Measurements from ENCODE around the gene STOX2. TPM values are rescaled to one million over a fixed set of nuclear protein-coding genes. Genes with fewer than 3 reads are reported as not detected.
A peak's percentile ranks its signal among the peaks of the same experiment; 100 is the strongest.
"Not testable (repeated sequence)": the region's sequence is repeated elsewhere in the genome, so short reads cannot be mapped to it uniquely, and the experiment has no call there.

STOX2 gene
- total RNA-seq, 5 donors from 2014 or later (not counting 1 experiment from before 2014, with no cell fraction given): 0.22 to 0.50 TPM; not detected in 3

- peaks cover 0 to 4% of the 10 kb centered on the region in 2 experiments for H3K4me1 ChIP-seq (ENCODE audit: control insufficient read depth in 1 of 2, extremely low read depth in 1 of 2, insufficient read depth in 2 of 2, low read length in 2 of 2)
- DNase-seq (no peak), ATAC-seq (replicated peaks in 1 of 4) (no peak)
- H3K27me3 Mint-ChIP-seq: peaks cover 36 to 38% of the 10 kb centered on the region in 2 donors
- CTCF ChIA-PET: no interaction called here
- H3K36me3 Mint-ChIP-seq: no peaks in the 10 kb centered on the region
- no peak overlapping the region for H3K27ac ChIP-seq (ENCODE audit: low read length)
- H3K27ac Mint-ChIP-seq: no peak overlapping the region
- WGBS (ENCODE audit: insufficient coverage): 88% methylated on average over 4 of the region's 10 CpGs
- H3K4me1 Mint-ChIP-seq: peaks cover 5 to 11% (median 10%) of the 10 kb centered on the region in 3 donors
- peak overlapping the region in 1 of 3 donors; percentile 66 for H3K4me3 Mint-ChIP-seq
- H3K9me3 Mint-ChIP-seq: peaks cover 2 to 7% (median 2%) of the 10 kb centered on the region in 3 donors
- H3K27me3 ChIP-seq (replicated peaks in 1 of 2; ENCODE audit: control insufficient read depth in 2 of 2, extremely low read depth in 1 of 2, insufficient read depth in 2 of 2, low read length in 1 of 2): peaks cover 0 to 12% of the 10 kb centered on the region in 2 experiments
- H3K4me3 ChIP-seq (ENCODE audit: control insufficient read depth in 1 of 2, extremely low read depth in 1 of 2, low read length in 1 of 2): no peak overlapping the region
- POLR2A ChIA-PET: no interaction called here
- H3K9me3 ChIP-seq: peaks cover 4% of the 10 kb centered on the region
- H3K36me3 ChIP-seq (ENCODE audit: control insufficient read depth in 2 of 2, extremely low read depth in 1 of 2, insufficient read depth in 1 of 2, low read length in 1 of 2): no peaks in the 10 kb centered on the region
These were observed 136.0 kb downstream of the STOX2 start for GRCh38 chr4:184041156-184041555.

DNA sequence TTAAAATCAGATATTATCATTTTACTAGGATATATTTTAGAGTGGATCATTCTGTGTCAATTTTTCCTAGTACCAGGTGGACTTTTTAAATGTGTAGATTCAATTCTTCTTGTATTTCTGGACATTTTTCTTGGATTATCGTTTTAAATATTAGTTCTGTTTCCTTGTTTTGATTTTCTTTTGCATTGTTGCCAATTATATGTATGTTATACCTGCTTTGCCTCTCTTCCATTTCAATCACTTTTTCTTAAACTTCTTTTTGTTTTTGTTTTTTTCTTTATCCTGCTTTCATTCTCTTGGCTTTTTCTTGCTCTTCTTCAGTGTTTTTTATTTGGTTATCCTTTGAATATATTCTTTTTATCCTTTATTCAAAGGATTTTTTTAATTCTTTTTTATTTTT, 141.0 kb downstream of the STOX2 start:
- no peak overlapping the region for H3K4me3 Mint-ChIP-seq
- Histone ChIP-seq H3K9me3 (peaks cover 4% of the 10 kb centered on the region), H3K4me3 (ENCODE audit: control insufficient read depth in 1 of 2, extremely low read depth in 1 of 2, low read length in 1 of 2) (no peak overlapping the region), H3K27ac (ENCODE audit: low read length) (no peak overlapping the region), H3K27me3 (replicated peaks in 1 of 2; ENCODE audit: control insufficient read depth in 2 of 2, extremely low read depth in 1 of 2, insufficient read depth in 2 of 2, low read length in 1 of 2) (peaks cover 0 to 5% of the 10 kb centered on the region in 2 experiments), H3K36me3 (ENCODE audit: control insufficient read depth in 2 of 2, extremely low read depth in 1 of 2, insufficient read depth in 1 of 2, low read length in 1 of 2) (no peaks in the 10 kb centered on the region), H3K4me1 (ENCODE audit: control insufficient read depth in 1 of 2, extremely low read depth in 1 of 2, insufficient read depth in 2 of 2, low read length in 2 of 2) (no peaks in the 10 kb centered on the region)
- no peaks in the 10 kb centered on the region for H3K4me1 Mint-ChIP-seq
- no peak overlapping the region for H3K27ac Mint-ChIP-seq
- ChIA-PET CTCF (no interaction called here), POLR2A (no interaction called here)
- peaks cover 9 to 18% (median 14%) of the 10 kb centered on the region in 3 donors for H3K9me3 Mint-ChIP-seq
- peaks cover 22 to 27% of the 10 kb centered on the region in 2 donors for H3K27me3 Mint-ChIP-seq
- H3K36me3 Mint-ChIP-seq: no peaks in the 10 kb centered on the region
- no peak for ATAC-seq (replicated peaks in 1 of 4)
- DNase-seq: no peak
- WGBS (ENCODE audit: insufficient coverage): no CpG with 5 or more reads among the region's 1 CpG

GRCh38 chr4:184051262-184051661, 146.2 kb downstream of the STOX2 start:
- H3K4me1 Mint-ChIP-seq; ATAC-seq (replicated peaks in 1 of 4); H3K27ac Mint-ChIP-seq; H3K4me3 Mint-ChIP-seq; H3K9me3 ChIP-seq; H3K4me1 ChIP-seq (ENCODE audit: control insufficient read depth in 1 of 2, extremely low read depth in 1 of 2, insufficient read depth in 2 of 2, low read length in 2 of 2); H3K36me3 Mint-ChIP-seq; CTCF ChIA-PET; H3K4me3 ChIP-seq (ENCODE audit: control insufficient read depth in 1 of 2, extremely low read depth in 1 of 2, low read length in 1 of 2); H3K36me3 ChIP-seq (ENCODE audit: control insufficient read depth in 2 of 2, extremely low read depth in 1 of 2, insufficient read depth in 1 of 2, low read length in 1 of 2); DNase-seq; POLR2A ChIA-PET; H3K27ac ChIP-seq (ENCODE audit: low read length): not testable (repeated sequence)
- Mint-ChIP-seq H3K27me3 (peaks cover 20 to 27% of the 10 kb centered on the region in 2 donors), H3K9me3 (peaks cover 7 to 15% (median 10%) of the 10 kb centered on the region in 3 donors)
- peaks cover 0 to 13% of the 10 kb centered on the region in 2 experiments for H3K27me3 ChIP-seq (replicated peaks in 1 of 2; ENCODE audit: control insufficient read depth in 2 of 2, extremely low read depth in 1 of 2, insufficient read depth in 2 of 2, low read length in 1 of 2)
- WGBS (ENCODE audit: insufficient coverage): no CpG with 5 or more reads among the region's 4 CpGs

- H3K36me3 Mint-ChIP-seq: no peaks in the 10 kb centered on the region
- WGBS (ENCODE audit: insufficient coverage): 72% methylated on average over 2 of the region's 2 CpGs
- H3K27me3 ChIP-seq (replicated peaks in 1 of 2; ENCODE audit: control insufficient read depth in 2 of 2, extremely low read depth in 1 of 2, insufficient read depth in 2 of 2, low read length in 1 of 2): peaks cover 0 to 17% of the 10 kb centered on the region in 2 experiments
- H3K27ac Mint-ChIP-seq: no peak overlapping the region
- H3K9me3 Mint-ChIP-seq: peaks cover 0 to 6% (median 0%) of the 10 kb centered on the region in 3 donors
- H3K36me3 ChIP-seq (ENCODE audit: control insufficient read depth in 2 of 2, extremely low read depth in 1 of 2, insufficient read depth in 1 of 2, low read length in 1 of 2): no peaks in the 10 kb centered on the region
- H3K27ac ChIP-seq (ENCODE audit: low read length): no peak overlapping the region
- H3K4me3 ChIP-seq (ENCODE audit: control insufficient read depth in 1 of 2, extremely low read depth in 1 of 2, low read length in 1 of 2): no peak overlapping the region
- DNase-seq (no peak), ATAC-seq (replicated peaks in 1 of 4) (no peak)
- H3K4me3 Mint-ChIP-seq: no peak overlapping the region
- peaks cover 13 to 25% of the 10 kb centered on the region in 2 donors for H3K27me3 Mint-ChIP-seq
- POLR2A ChIA-PET: no interaction called here
- no peaks in the 10 kb centered on the region for H3K4me1 Mint-ChIP-seq
- no peaks in the 10 kb centered on the region for H3K4me1 ChIP-seq (ENCODE audit: control insufficient read depth in 1 of 2, extremely low read depth in 1 of 2, insufficient read depth in 2 of 2, low read length in 2 of 2)
- CTCF ChIA-PET: no interaction called here
- no peaks in the 10 kb centered on the region for H3K9me3 ChIP-seq
These were observed 147.5 kb downstream of the STOX2 start for GRCh38 chr4:184052616-184053015.

GRCh38 chr4:184053434-184053833, 148.3 kb downstream of the STOX2 start:
- CTCF ChIA-PET: no interaction called here
- Mint-ChIP-seq H3K36me3 (no peaks in the 10 kb centered on the region), H3K4me3 (no peak overlapping the region), H3K4me1 (no peaks in the 10 kb centered on the region), H3K9me3 (peaks cover 0 to 4% (median 0%) of the 10 kb centered on the region in 3 donors), H3K27me3 (peaks cover 14 to 20% of the 10 kb centered on the region in 2 donors), H3K27ac (no peak overlapping the region)
- Histone ChIP-seq H3K9me3 (no peaks in the 10 kb centered on the region), H3K4me1 (ENCODE audit: control insufficient read depth in 1 of 2, extremely low read depth in 1 of 2, insufficient read depth in 2 of 2, low read length in 2 of 2) (no peaks in the 10 kb centered on the region), H3K36me3 (ENCODE audit: control insufficient read depth in 2 of 2, extremely low read depth in 1 of 2, insufficient read depth in 1 of 2, low read length in 1 of 2) (no peaks in the 10 kb centered on the region), H3K27ac (ENCODE audit: low read length) (no peak overlapping the region), H3K27me3 (replicated peaks in 1 of 2; ENCODE audit: control insufficient read depth in 2 of 2, extremely low read depth in 1 of 2, insufficient read depth in 2 of 2, low read length in 1 of 2) (peaks cover 0 to 17% of the 10 kb centered on the region in 2 experiments), H3K4me3 (ENCODE audit: control insufficient read depth in 1 of 2, extremely low read depth in 1 of 2, low read length in 1 of 2) (no peak overlapping the region)
- ATAC-seq (replicated peaks in 1 of 4) (no peak), DNase-seq (no peak)
- POLR2A ChIA-PET: no interaction called here
- 88% methylated on average over 3 of the region's 5 CpGs for WGBS (ENCODE audit: insufficient coverage)

GRCh38 chr4:184056877-184057276, 151.8 kb downstream of the STOX2 start:
- CTCF ChIA-PET: no interaction called here
- Histone ChIP-seq H3K9me3 (no peaks in the 10 kb centered on the region), H3K27ac (ENCODE audit: low read length) (no peak overlapping the region), H3K27me3 (replicated peaks in 1 of 2; ENCODE audit: control insufficient read depth in 2 of 2, extremely low read depth in 1 of 2, insufficient read depth in 2 of 2, low read length in 1 of 2) (peaks cover 0 to 13% of the 10 kb centered on the region in 2 experiments), H3K4me1 (ENCODE audit: control insufficient read depth in 1 of 2, extremely low read depth in 1 of 2, insufficient read depth in 2 of 2, low read length in 2 of 2) (no peaks in the 10 kb centered on the region), H3K36me3 (ENCODE audit: control insufficient read depth in 2 of 2, extremely low read depth in 1 of 2, insufficient read depth in 1 of 2, low read length in 1 of 2) (no peaks in the 10 kb centered on the region), H3K4me3 (ENCODE audit: control insufficient read depth in 1 of 2, extremely low read depth in 1 of 2, low read length in 1 of 2) (no peak overlapping the region)
- Mint-ChIP-seq H3K27ac (no peak overlapping the region), H3K9me3 (no peaks in the 10 kb centered on the region), H3K36me3 (no peaks in the 10 kb centered on the region), H3K4me3 (no peak overlapping the region), H3K4me1 (no peaks in the 10 kb centered on the region), H3K27me3 (peaks cover 12 to 13% of the 10 kb centered on the region in 2 donors)
- 76% methylated on average over 8 of the region's 14 CpGs for WGBS (ENCODE audit: insufficient coverage)
- DNase-seq (no peak), ATAC-seq (replicated peaks in 1 of 4) (no peak)
- POLR2A ChIA-PET: interaction anchor here in 1 of 2 donors (0.5 kb wide), 1 partner anchor 10 kb away, joined by 3 read pairs; no protein-coding TSS in a partner anchor

DNA sequence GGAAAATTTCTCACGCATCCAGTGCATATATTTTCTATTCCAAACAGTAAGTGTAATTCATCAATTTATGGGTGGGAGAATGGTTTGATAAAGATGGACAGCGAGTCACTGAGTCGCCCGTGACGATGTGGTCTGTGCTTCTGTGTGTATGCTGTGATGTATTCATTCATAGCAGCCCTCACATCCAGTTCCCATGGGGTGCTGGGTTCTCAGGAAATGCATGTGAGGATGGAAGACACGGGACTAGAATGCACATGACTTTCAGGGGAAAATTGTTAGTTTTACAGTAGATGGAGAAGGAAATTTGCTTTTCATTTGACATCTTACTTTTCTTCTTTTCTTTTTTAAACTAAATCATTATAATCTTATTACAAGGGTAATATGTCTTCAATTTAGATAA, 152.9 kb downstream of the STOX2 start:
- H3K4me3 Mint-ChIP-seq: no peak overlapping the region
- no peaks in the 10 kb centered on the region for H3K9me3 ChIP-seq
- no peak overlapping the region for H3K27ac ChIP-seq (ENCODE audit: low read length)
- no peaks in the 10 kb centered on the region for H3K36me3 ChIP-seq (ENCODE audit: control insufficient read depth in 2 of 2, extremely low read depth in 1 of 2, insufficient read depth in 1 of 2, low read length in 1 of 2)
- POLR2A ChIA-PET: no interaction called here
- no peaks in the 10 kb centered on the region for H3K9me3 Mint-ChIP-seq
- peaks cover 0 to 13% of the 10 kb centered on the region in 2 experiments for H3K27me3 ChIP-seq (replicated peaks in 1 of 2; ENCODE audit: control insufficient read depth in 2 of 2, extremely low read depth in 1 of 2, insufficient read depth in 2 of 2, low read length in 1 of 2)
- no CpG with 5 or more reads among the region's 6 CpGs for WGBS (ENCODE audit: insufficient coverage)
- H3K27ac Mint-ChIP-seq: no peak overlapping the region
- no peaks in the 10 kb centered on the region for H3K36me3 Mint-ChIP-seq
- no peaks in the 10 kb centered on the region for H3K4me1 Mint-ChIP-seq
- H3K4me3 ChIP-seq (ENCODE audit: control insufficient read depth in 1 of 2, extremely low read depth in 1 of 2, low read length in 1 of 2): no peak overlapping the region
- no peaks in the 10 kb centered on the region for H3K4me1 ChIP-seq (ENCODE audit: control insufficient read depth in 1 of 2, extremely low read depth in 1 of 2, insufficient read depth in 2 of 2, low read length in 2 of 2)
- ATAC-seq (replicated peaks in 1 of 4): no peak
- H3K27me3 Mint-ChIP-seq: peaks cover 6 to 10% of the 10 kb centered on the region in 2 donors
- no peak for DNase-seq
- CTCF ChIA-PET: interaction anchor here in 1 of 2 donors (0.6 kb wide), 1 partner anchor 10 kb away, joined by 3 read pairs; no protein-coding TSS in a partner anchor

Data from T-cell (primary cell).